Measurements from ENCODE around the gene GAMT. TPM values are rescaled to one million over a fixed set of nuclear protein-coding genes. Genes with fewer than 3 reads are reported as not detected.

Gene GAMT
- 26.2 TPM for total RNA-seq

GRCh38 chr19:1401138-1401888 is at the start of gene GAMT:
Gene GAMT, minus strand, starts transcription at chr19:1401542. Its CDS starts 66 bp downstream, at chr19:1401476.

GRCh38 chr19:1449467-1450442 is 48.4 kb upstream of the GAMT start, which contains the start of gene APC2:
Gene APC2, plus strand, starts transcription at chr19:1450121. Its CDS starts 2,881 bp downstream, at chr19:1453002.

GRCh38 chr19:1438035-1438932 is 36.9 kb upstream of the GAMT start, which contains the start of gene RPS15:
Gene RPS15, plus strand, starts transcription at chr19:1438396. Its CDS starts 30 bp downstream, at chr19:1438426.

GRCh38 chr19:1407528-1408299 is 6.4 kb upstream of the GAMT start, which contains the start of gene DAZAP1:
Gene DAZAP1, plus strand, starts transcription at chr19:1407586. Its CDS starts 188 bp downstream, at chr19:1407774.

GRCh38 chr19:1383312-1384084 is 17.8 kb downstream of the GAMT start, which contains the start of gene NDUFS7:
Gene NDUFS7, plus strand, starts transcription at chr19:1383907. Its CDS starts 20 bp downstream, at chr19:1383927.

Other genes with a start within 250 kb of the GAMT start
- 17.3 TPM for gene SBNO2, start 227.3 kb downstream of the GAMT start, total RNA-seq
- 58.2 TPM for gene STK11, start 195.8 kb downstream of the GAMT start, total RNA-seq
- 6.2 TPM for gene CBARP, start 163.5 kb downstream of the GAMT start, total RNA-seq
- 30.1 TPM for gene ATP5F1D, start 159.8 kb downstream of the GAMT start, total RNA-seq
- gene MIDN, start 153.0 kb downstream of the GAMT start, total RNA-seq, result 48.5 TPM
- gene CIRBP, start 132.2 kb downstream of the GAMT start, total RNA-seq, result 961 TPM
- 14.2 TPM for gene FAM174C, start 126.0 kb downstream of the GAMT start, total RNA-seq
- gene EFNA2, start 115.7 kb downstream of the GAMT start, total RNA-seq, result 12.1 TPM
- gene NDUFS7, start 17.6 kb downstream of the GAMT start, total RNA-seq, result 69.5 TPM
- gene DAZAP1, start 6.0 kb upstream of the GAMT start, total RNA-seq, result 45.7 TPM
- gene RPS15, start 36.9 kb upstream of the GAMT start, total RNA-seq, result 926 TPM
- gene APC2, start 48.6 kb upstream of the GAMT start, total RNA-seq, result 112 TPM
- gene C19orf25, start 77.7 kb upstream of the GAMT start, total RNA-seq, result 30.6 TPM
- 8.0 TPM for gene PCSK4, start 88.8 kb upstream of the GAMT start, total RNA-seq
- gene REEP6, start 89.6 kb upstream of the GAMT start, total RNA-seq, result 20.6 TPM
- gene ADAMTSL5, start 111.5 kb upstream of the GAMT start, total RNA-seq, result 5.2 TPM
- gene PLK5, start 122.5 kb upstream of the GAMT start, total RNA-seq, result 0.16 TPM
- gene MEX3D, start 166.8 kb upstream of the GAMT start, total RNA-seq, result 31.4 TPM
- gene MBD3, start 191.3 kb upstream of the GAMT start, total RNA-seq, result 82.3 TPM
- 21.9 TPM for gene UQCR11, start 203.9 kb upstream of the GAMT start, total RNA-seq